ENCODE measurements around the gene SMTN. TPM values are rescaled to one million over a fixed set of nuclear protein-coding genes. Genes with fewer than 3 reads are reported as not detected.
A peak's percentile ranks its signal among the peaks of the same experiment; 100 is the strongest.
"Not testable (repeated sequence)": the region's sequence is repeated elsewhere in the genome, so short reads cannot be mapped to it uniquely, and the experiment has no call there.

Gene SMTN
- total and polyA plus RNA-seq, 4 experiments from 2014 or later, result 0.34 to 1.7 (median 1.2) TPM

GRCh38 chr22:31096657-31097279, 15.7 kb downstream of the SMTN start:
- Mint-ChIP-seq H3K9me3 (no peaks in the 10 kb centered on the region), H3K4me1 (no peaks in the 10 kb centered on the region), H3K27ac (no peak overlapping the region), H3K4me3 (no peak overlapping the region), H3K27me3 (no peaks in the 10 kb centered on the region), H3K36me3 (no peaks in the 10 kb centered on the region)
- H3K27ac ChIP-seq (ENCODE audit: low read depth, low read length), result no peak overlapping the region
- no peaks in the 10 kb centered on the region for H3K27me3 ChIP-seq (ENCODE audit: insufficient read depth, low read length)
- no peaks in the 10 kb centered on the region for H3K36me3 ChIP-seq (ENCODE audit: insufficient read depth, low read length)
- ChIA-PET POLR2A (ENCODE audit: partially characterized antibody) (interaction anchor here (1.0 to 1.5 kb wide), 2 partner anchors 9 to 11 kb away, joined by 3 to 4 read pairs; partner anchors contain the start of gene SELENOM), CTCF (ENCODE audit: partially characterized antibody) (interaction anchor here (1.0 kb wide), 1 partner anchor 8 kb away, joined by 3 read pairs; no protein-coding TSS in a partner anchor)
- no peak for DNase-seq
- intact Hi-C loops (cut with micrococcal nuclease), result no loop called here
- no peaks in the 10 kb centered on the region for H3K9me3 ChIP-seq (ENCODE audit: control insufficient read depth in 1 of 2, low read length in 2 of 2)
- H3K4me3 ChIP-seq (ENCODE audit: low read length in 2 of 2), result no peak overlapping the region
- H3K4me1 ChIP-seq (ENCODE audit: insufficient read depth, low read length), result no peaks in the 10 kb centered on the region

- H3K27ac Mint-ChIP-seq; H3K27me3 ChIP-seq (ENCODE audit: insufficient read depth, low read length); intact Hi-C loops (cut with micrococcal nuclease); H3K4me1 Mint-ChIP-seq; H3K36me3 ChIP-seq (ENCODE audit: insufficient read depth, low read length); CTCF ChIA-PET (ENCODE audit: partially characterized antibody); DNase-seq; H3K9me3 Mint-ChIP-seq; H3K27me3 Mint-ChIP-seq; H3K36me3 Mint-ChIP-seq; POLR2A ChIA-PET (ENCODE audit: partially characterized antibody); H3K4me3 Mint-ChIP-seq; H3K27ac ChIP-seq (ENCODE audit: low read depth, low read length); H3K4me1 ChIP-seq (ENCODE audit: insufficient read depth, low read length); H3K9me3 ChIP-seq (ENCODE audit: control insufficient read depth in 1 of 2, low read length in 2 of 2); H3K4me3 ChIP-seq (ENCODE audit: low read length in 2 of 2): not testable (repeated sequence)
These were observed 16.4 kb downstream of the SMTN start for GRCh38 chr22:31097539-31097938.

GRCh38 chr22:31097941-31098631, 17.0 kb downstream of the SMTN start:
- no peaks in the 10 kb centered on the region for H3K27me3 ChIP-seq (ENCODE audit: insufficient read depth, low read length)
- Mint-ChIP-seq H3K27ac (peak overlapping the region in 1 of 7 donors; percentile 24), H3K27me3 (no peaks in the 10 kb centered on the region), H3K4me3 (no peak overlapping the region), H3K36me3 (no peaks in the 10 kb centered on the region), H3K4me1 (no peaks in the 10 kb centered on the region), H3K9me3 (no peaks in the 10 kb centered on the region)
- H3K9me3 ChIP-seq (ENCODE audit: control insufficient read depth in 1 of 2, low read length in 2 of 2), result no peaks in the 10 kb centered on the region
- POLR2A ChIA-PET (ENCODE audit: partially characterized antibody), result no interaction called here
- no peak overlapping the region for H3K27ac ChIP-seq (ENCODE audit: low read depth, low read length)
- CTCF ChIA-PET (ENCODE audit: partially characterized antibody), result no interaction called here
- no peaks in the 10 kb centered on the region for H3K36me3 ChIP-seq (ENCODE audit: insufficient read depth, low read length)
- no peak for DNase-seq
- no peak overlapping the region for H3K4me3 ChIP-seq (ENCODE audit: low read length in 2 of 2)
- no peaks in the 10 kb centered on the region for H3K4me1 ChIP-seq (ENCODE audit: insufficient read depth, low read length)
- intact Hi-C loops (cut with micrococcal nuclease), result no loop called here

- no peak overlapping the region for H3K4me3 Mint-ChIP-seq
- no peaks in the 10 kb centered on the region for H3K9me3 Mint-ChIP-seq
- CTCF ChIA-PET (ENCODE audit: partially characterized antibody), result no interaction called here
- intact Hi-C loops (cut with micrococcal nuclease), result no loop called here
- DNase-seq, result no peak
- Histone ChIP-seq H3K4me1 (ENCODE audit: insufficient read depth, low read length) (no peaks in the 10 kb centered on the region), H3K4me3 (ENCODE audit: low read length in 2 of 2) (no peak overlapping the region), H3K27me3 (ENCODE audit: insufficient read depth, low read length) (no peaks in the 10 kb centered on the region), H3K27ac (ENCODE audit: low read depth, low read length) (no peak overlapping the region), H3K36me3 (ENCODE audit: insufficient read depth, low read length) (no peaks in the 10 kb centered on the region), H3K9me3 (ENCODE audit: control insufficient read depth in 1 of 2, low read length in 2 of 2) (no peaks in the 10 kb centered on the region)
- H3K4me1 Mint-ChIP-seq, result peaks cover 0 to 4% (median 0%) of the 10 kb centered on the region in 4 donors
- no peaks in the 10 kb centered on the region for H3K36me3 Mint-ChIP-seq
- no peak overlapping the region for H3K27ac Mint-ChIP-seq
- H3K27me3 Mint-ChIP-seq, result no peaks in the 10 kb centered on the region
- POLR2A ChIA-PET (ENCODE audit: partially characterized antibody), result no interaction called here
These were observed 17.6 kb downstream of the SMTN start for GRCh38 chr22:31098632-31099110.

- Histone ChIP-seq H3K27ac (ENCODE audit: low read depth, low read length) (no peak overlapping the region), H3K36me3 (ENCODE audit: insufficient read depth, low read length) (no peaks in the 10 kb centered on the region), H3K27me3 (ENCODE audit: insufficient read depth, low read length) (no peaks in the 10 kb centered on the region), H3K9me3 (ENCODE audit: control insufficient read depth in 1 of 2, low read length in 2 of 2) (no peaks in the 10 kb centered on the region), H3K4me1 (ENCODE audit: insufficient read depth, low read length) (no peaks in the 10 kb centered on the region), H3K4me3 (ENCODE audit: low read length in 2 of 2) (no peak overlapping the region)
- Mint-ChIP-seq H3K4me3 (no peak overlapping the region), H3K27ac (no peak overlapping the region), H3K36me3 (no peaks in the 10 kb centered on the region), H3K4me1 (peaks cover 0 to 5% (median 0%) of the 10 kb centered on the region in 4 donors), H3K9me3 (no peaks in the 10 kb centered on the region), H3K27me3 (no peaks in the 10 kb centered on the region)
- ChIA-PET CTCF (ENCODE audit: partially characterized antibody) (no interaction called here), POLR2A (ENCODE audit: partially characterized antibody) (no interaction called here)
- intact Hi-C loops (cut with micrococcal nuclease), result no loop called here
- DNase-seq, result no peak
These were observed 18.3 kb downstream of the SMTN start for GRCh38 chr22:31099386-31099785.

- H3K36me3 ChIP-seq (ENCODE audit: insufficient read depth, low read length), result no peaks in the 10 kb centered on the region
- Mint-ChIP-seq H3K4me1 (peaks cover 0 to 5% (median 0%) of the 10 kb centered on the region in 4 donors), H3K27me3 (no peaks in the 10 kb centered on the region), H3K9me3 (no peaks in the 10 kb centered on the region), H3K27ac (peak overlapping the region in 1 of 7 donors; percentile 81), H3K4me3 (no peak overlapping the region), H3K36me3 (no peaks in the 10 kb centered on the region)
- H3K4me1 ChIP-seq (ENCODE audit: insufficient read depth, low read length), result no peaks in the 10 kb centered on the region
- CTCF ChIA-PET (ENCODE audit: partially characterized antibody), result no interaction called here
- H3K27ac ChIP-seq (ENCODE audit: low read depth, low read length), result no peak overlapping the region
- H3K27me3 ChIP-seq (ENCODE audit: insufficient read depth, low read length), result no peaks in the 10 kb centered on the region
- H3K4me3 ChIP-seq (ENCODE audit: low read length in 2 of 2), result no peak overlapping the region
- POLR2A ChIA-PET (ENCODE audit: partially characterized antibody), result no interaction called here
- no peaks in the 10 kb centered on the region for H3K9me3 ChIP-seq (ENCODE audit: control insufficient read depth in 1 of 2, low read length in 2 of 2)
- DNase-seq, result no peak
- intact Hi-C loops (cut with micrococcal nuclease), result no loop called here
These were observed 19.0 kb downstream of the SMTN start for GRCh38 chr22:31099841-31100761.
